Measurements from ENCODE around the gene EYS.

The EYS gene

DNA sequence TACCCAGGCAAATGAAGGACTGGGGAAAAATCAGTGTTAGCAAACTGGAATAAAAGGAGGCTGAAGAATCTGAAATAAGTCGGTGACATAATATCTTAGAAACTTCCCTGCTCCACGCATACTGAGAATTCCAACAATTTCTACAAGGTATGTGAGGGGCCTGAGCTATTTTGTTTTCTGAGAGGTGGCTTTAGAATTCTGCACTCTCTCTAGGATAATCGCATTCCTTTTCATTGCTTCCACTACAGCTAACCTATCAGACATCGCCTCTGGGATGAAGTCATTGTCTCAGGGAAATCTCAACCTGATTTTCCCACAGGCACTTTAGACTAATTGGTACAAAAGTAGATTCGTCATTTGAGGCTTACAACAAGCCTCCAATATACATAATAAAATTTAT is 1330.6 kb downstream of the EYS start:
- Histone ChIP-seq H3K36me3 (ENCODE audit: control insufficient read depth, insufficient read depth, low read length) (no peaks in the 10 kb centered on the region), H3K9ac (ENCODE audit: low read length) (no peak overlapping the region), H3K27me3 (ENCODE audit: control insufficient read depth, insufficient read depth, low read length) (no peaks in the 10 kb centered on the region), H3K27ac (ENCODE audit: low read depth, low read length) (no peak overlapping the region), H3K9me3 (ENCODE audit: control insufficient read depth, insufficient read depth, low read depth, low read length) (no peaks in the 10 kb centered on the region), H3K4me3 (ENCODE audit: low read depth, low read length) (no peak overlapping the region), H3K4me1 (ENCODE audit: control insufficient read depth, insufficient read depth, low read length) (no peaks in the 10 kb centered on the region)

DNA sequence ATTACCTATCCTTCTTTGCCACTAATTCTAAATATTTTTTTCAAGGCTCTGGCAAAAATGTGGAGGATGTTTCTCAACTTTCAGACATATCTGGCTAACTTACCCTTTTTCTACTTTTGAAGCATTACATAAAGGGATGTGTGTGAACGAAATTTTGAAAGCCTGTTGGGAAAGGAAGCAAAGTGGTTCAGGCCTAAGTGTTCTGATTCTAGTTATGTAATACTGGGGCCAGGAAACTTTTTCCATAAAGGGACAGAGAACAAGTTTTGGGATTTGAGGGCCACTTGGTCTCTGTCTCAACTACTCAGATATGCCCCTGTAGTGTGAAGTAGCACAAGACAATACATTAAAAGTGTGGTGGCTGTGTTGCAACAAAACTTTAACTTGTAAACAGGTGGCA is 1349.6 kb downstream of the EYS start:
- Histone ChIP-seq H3K27me3 (ENCODE audit: control insufficient read depth, insufficient read depth, low read length) (no peaks in the 10 kb centered on the region), H3K9me3 (ENCODE audit: control insufficient read depth, insufficient read depth, low read depth, low read length) (no peaks in the 10 kb centered on the region), H3K4me3 (ENCODE audit: low read depth, low read length) (no peak overlapping the region), H3K4me1 (ENCODE audit: control insufficient read depth, insufficient read depth, low read length) (no peaks in the 10 kb centered on the region), H3K9ac (ENCODE audit: low read length) (no peak overlapping the region), H3K36me3 (ENCODE audit: control insufficient read depth, insufficient read depth, low read length) (no peaks in the 10 kb centered on the region), H3K27ac (ENCODE audit: low read depth, low read length) (no peak overlapping the region)

DNA sequence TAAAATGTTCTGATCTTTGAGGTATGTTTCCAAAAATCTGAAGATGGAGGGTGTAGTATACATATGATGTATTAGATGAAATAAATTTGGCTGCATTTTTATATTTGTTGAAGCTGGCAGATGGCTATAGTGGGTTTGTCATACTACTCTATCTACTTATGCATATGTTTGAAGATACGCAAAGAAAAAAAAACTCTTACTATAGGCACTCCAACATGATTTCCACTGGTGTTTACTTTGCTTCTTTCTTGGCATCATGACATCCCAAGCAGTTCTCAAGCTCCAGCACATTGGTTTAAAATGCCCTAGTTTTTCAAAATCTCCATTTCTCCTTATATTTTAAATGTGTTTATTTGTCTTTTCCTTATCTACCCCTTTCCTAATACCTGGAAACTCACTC is 1359.6 kb downstream of the EYS start:
- no peaks in the 10 kb centered on the region for H3K36me3 ChIP-seq (ENCODE audit: control insufficient read depth, insufficient read depth, low read length)
- no peak overlapping the region for H3K9ac ChIP-seq (ENCODE audit: low read length)
- no peaks in the 10 kb centered on the region for H3K4me1 ChIP-seq (ENCODE audit: control insufficient read depth, insufficient read depth, low read length)
- no peaks in the 10 kb centered on the region for H3K27me3 ChIP-seq (ENCODE audit: control insufficient read depth, insufficient read depth, low read length)
- H3K27ac ChIP-seq (ENCODE audit: low read depth, low read length), result no peak overlapping the region
- no peak overlapping the region for H3K4me3 ChIP-seq (ENCODE audit: low read depth, low read length)
- no peaks in the 10 kb centered on the region for H3K9me3 ChIP-seq (ENCODE audit: control insufficient read depth, insufficient read depth, low read depth, low read length)

DNA sequence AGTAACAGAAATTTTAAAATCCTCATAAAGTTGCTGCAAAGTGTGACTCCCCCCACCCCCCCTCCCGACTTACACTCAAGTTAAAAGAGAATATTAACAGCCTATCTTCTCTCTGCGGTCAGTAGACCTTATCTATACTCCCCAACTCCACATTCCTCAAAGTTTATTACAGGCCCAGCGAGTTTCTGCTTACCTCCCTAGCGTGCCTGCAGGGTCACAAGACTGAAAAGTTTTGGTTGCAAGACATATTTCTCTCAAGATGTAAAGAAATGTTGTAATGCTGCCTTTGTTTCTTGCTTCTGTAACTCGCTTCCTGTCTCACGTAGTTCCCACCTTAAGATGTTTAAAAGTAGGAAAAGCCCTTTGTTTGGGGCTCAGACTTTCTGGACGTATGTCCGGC is 1371.8 kb downstream of the EYS start:
- Histone ChIP-seq H3K4me3 (ENCODE audit: low read depth, low read length) (no peak overlapping the region), H3K27me3 (ENCODE audit: control insufficient read depth, insufficient read depth, low read length) (no peaks in the 10 kb centered on the region), H3K9ac (ENCODE audit: low read length) (no peak overlapping the region), H3K9me3 (ENCODE audit: control insufficient read depth, insufficient read depth, low read depth, low read length) (no peaks in the 10 kb centered on the region), H3K36me3 (ENCODE audit: control insufficient read depth, insufficient read depth, low read length) (no peaks in the 10 kb centered on the region), H3K27ac (ENCODE audit: low read depth, low read length) (no peak overlapping the region), H3K4me1 (ENCODE audit: control insufficient read depth, insufficient read depth, low read length) (peaks cover 4% of the 10 kb centered on the region; the same call in 1 of the 2 replicates)

DNA sequence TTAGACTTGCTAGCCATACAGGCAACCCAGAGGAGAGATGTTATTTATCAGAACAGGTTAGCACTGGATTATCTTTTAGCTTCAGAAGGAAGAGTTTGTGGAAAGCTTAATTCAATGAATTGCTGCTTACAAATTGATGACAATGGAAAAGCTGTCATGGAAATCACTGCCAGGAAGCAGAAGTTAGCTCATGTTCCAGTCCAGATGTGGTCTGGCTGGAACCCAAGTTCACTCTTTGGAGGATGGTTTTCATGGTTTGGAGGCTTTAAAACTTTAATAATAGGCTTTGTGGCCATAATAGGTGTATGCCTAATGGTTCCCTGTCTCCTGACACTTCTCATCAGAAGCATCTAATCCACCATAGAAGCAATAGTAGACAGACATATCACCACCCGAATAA is 1372.4 kb downstream of the EYS start:
- Histone ChIP-seq H3K4me1 (ENCODE audit: control insufficient read depth, insufficient read depth, low read length) (peaks cover 4% of the 10 kb centered on the region; the same call in 1 of the 2 replicates), H3K27ac (ENCODE audit: low read depth, low read length) (no peak overlapping the region)

DNA sequence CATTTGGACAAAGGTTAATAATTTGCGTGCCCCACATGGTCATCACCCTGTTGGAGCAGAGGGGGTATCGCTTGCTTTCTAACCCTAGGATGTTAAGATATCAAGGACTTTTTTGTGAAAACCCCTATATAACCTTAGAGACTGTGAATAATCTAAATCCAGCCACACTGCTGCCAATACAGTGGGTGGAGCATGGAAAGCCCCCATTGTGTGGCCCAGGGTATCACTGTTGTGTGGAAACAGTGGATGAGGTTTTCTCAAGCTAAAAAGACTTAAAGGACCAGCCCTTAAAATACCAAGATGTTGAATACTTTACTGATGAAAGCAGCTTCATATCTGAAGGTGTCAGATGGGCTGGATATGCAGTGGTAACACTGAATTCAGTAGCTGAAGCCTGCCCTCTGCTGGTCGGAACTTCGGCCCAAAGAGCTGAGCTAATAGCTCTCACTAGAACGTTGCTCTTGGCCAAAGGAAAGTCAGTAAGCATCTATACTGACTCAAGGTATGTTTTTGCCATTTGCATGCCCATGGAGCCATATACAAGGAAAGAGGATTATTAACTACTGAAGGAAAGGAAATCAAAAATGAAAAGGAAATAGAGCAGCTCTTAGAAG is 1376.2 kb downstream of the EYS start:
- H3K4me1 ChIP-seq (ENCODE audit: control insufficient read depth, insufficient read depth, low read length), result 0 out of 2 replicates have a peak, but pooled peaks cover 2% of the 10 kb centered on the region
- no peak overlapping the region for H3K4me3 ChIP-seq (ENCODE audit: low read depth, low read length)
- no peaks in the 10 kb centered on the region for H3K27me3 ChIP-seq (ENCODE audit: control insufficient read depth, insufficient read depth, low read length)
- H3K9ac ChIP-seq (ENCODE audit: low read length), result no peak overlapping the region
- no peaks in the 10 kb centered on the region for H3K36me3 ChIP-seq (ENCODE audit: control insufficient read depth, insufficient read depth, low read length)
- H3K27ac ChIP-seq (ENCODE audit: low read depth, low read length), result no peak overlapping the region
- H3K9me3 ChIP-seq (ENCODE audit: control insufficient read depth, insufficient read depth, low read depth, low read length), result peaks cover 8% of the 10 kb centered on the region

More for the DNA sequence above, 1372.4 kb downstream of the EYS start:
- no peak overlapping the region for H3K9ac ChIP-seq (ENCODE audit: low read length)
- no peak overlapping the region for H3K4me3 ChIP-seq (ENCODE audit: low read depth, low read length)
- no peaks in the 10 kb centered on the region for H3K36me3 ChIP-seq (ENCODE audit: control insufficient read depth, insufficient read depth, low read length)
- H3K27me3 ChIP-seq (ENCODE audit: control insufficient read depth, insufficient read depth, low read length), result no peaks in the 10 kb centered on the region
- H3K9me3 ChIP-seq (ENCODE audit: control insufficient read depth, insufficient read depth, low read depth, low read length), result no peaks in the 10 kb centered on the region

DNA sequence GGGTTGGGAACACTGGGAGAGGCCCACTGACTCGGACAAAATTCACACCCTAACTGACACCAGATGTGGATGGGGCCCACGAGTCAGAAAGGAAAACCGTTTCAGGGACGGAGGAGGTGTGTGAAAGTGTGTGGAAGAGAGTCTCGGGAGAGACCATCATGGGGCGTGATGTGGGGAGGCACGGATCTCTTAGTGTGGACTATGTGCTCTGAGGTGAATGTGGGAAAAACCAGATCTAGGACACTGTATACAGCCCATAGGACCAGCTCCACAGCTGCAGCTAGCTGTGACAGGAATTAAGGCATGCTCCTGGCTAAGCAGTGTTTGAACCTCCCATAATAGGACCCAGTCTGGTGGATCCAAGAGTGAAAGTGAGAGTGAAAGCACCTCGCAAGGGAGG is 1380.1 kb downstream of the EYS start:
- Histone ChIP-seq H3K9me3 (ENCODE audit: control insufficient read depth, insufficient read depth, low read depth, low read length) (peaks cover 8% of the 10 kb centered on the region), H3K36me3 (ENCODE audit: control insufficient read depth, insufficient read depth, low read length) (no peaks in the 10 kb centered on the region), H3K9ac (ENCODE audit: low read length) (no peak overlapping the region), H3K27me3 (ENCODE audit: control insufficient read depth, insufficient read depth, low read length) (no peaks in the 10 kb centered on the region), H3K27ac (ENCODE audit: low read depth, low read length) (no peak overlapping the region), H3K4me1 (ENCODE audit: control insufficient read depth, insufficient read depth, low read length) (no peaks in the 10 kb centered on the region), H3K4me3 (ENCODE audit: low read depth, low read length) (no peak overlapping the region)

DNA sequence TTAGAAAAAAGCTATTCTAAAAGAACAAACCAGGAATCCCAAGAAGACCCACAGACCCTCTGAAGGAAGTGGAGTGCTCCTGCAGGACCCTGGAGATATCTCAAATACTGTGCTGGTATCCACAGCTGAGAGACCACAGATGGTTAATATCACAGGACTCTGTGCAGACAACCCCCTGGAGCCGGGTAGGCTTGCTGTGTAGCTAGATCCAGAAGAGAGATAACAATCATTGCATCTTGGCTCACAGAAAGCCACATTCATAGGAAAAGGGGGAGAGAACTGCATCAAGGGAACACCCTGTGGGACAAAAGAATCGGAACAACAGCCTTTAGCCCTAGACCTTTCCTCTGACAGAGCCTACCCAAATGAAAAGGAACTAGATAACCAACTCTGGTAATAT is 1381.9 kb downstream of the EYS start:
- Histone ChIP-seq H3K9ac (ENCODE audit: low read length) (no peak overlapping the region), H3K4me3 (ENCODE audit: low read depth, low read length) (no peak overlapping the region), H3K4me1 (ENCODE audit: control insufficient read depth, insufficient read depth, low read length) (no peaks in the 10 kb centered on the region), H3K9me3 (ENCODE audit: control insufficient read depth, insufficient read depth, low read depth, low read length) (peaks cover 8% of the 10 kb centered on the region), H3K36me3 (ENCODE audit: control insufficient read depth, insufficient read depth, low read length) (no peaks in the 10 kb centered on the region), H3K27ac (ENCODE audit: low read depth, low read length) (no peak overlapping the region), H3K27me3 (ENCODE audit: control insufficient read depth, insufficient read depth, low read length) (no peaks in the 10 kb centered on the region)

DNA sequence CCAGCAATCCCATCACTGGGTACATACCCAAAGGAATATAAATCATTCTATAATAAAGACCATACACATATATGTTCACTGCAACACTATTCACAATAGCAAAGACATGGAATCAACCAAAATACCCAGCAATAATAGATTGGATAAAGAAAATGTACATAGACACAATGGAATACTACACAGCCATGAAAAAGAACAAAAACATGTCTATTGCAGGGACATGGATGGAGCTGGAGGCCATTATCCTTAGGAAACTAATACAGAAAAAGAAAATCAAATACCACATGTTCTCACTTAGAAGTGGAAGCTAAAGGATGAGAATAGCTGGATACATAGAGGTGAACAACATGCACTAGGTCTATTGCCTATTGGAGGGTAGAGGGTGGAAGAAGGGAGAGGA is 1396.8 kb downstream of the EYS start:
- H3K4me3 ChIP-seq (ENCODE audit: low read depth, low read length), result no peak overlapping the region
- 0 out of 2 replicates have a peak, but pooled peaks cover 3% of the 10 kb centered on the region for H3K4me1 ChIP-seq (ENCODE audit: control insufficient read depth, insufficient read depth, low read length)
- no peak overlapping the region for H3K27ac ChIP-seq (ENCODE audit: low read depth, low read length)
- no peaks in the 10 kb centered on the region for H3K27me3 ChIP-seq (ENCODE audit: control insufficient read depth, insufficient read depth, low read length)
- peaks cover 3% of the 10 kb centered on the region for H3K9me3 ChIP-seq (ENCODE audit: control insufficient read depth, insufficient read depth, low read depth, low read length)
- H3K36me3 ChIP-seq (ENCODE audit: control insufficient read depth, insufficient read depth, low read length), result no peaks in the 10 kb centered on the region
- no peak overlapping the region for H3K9ac ChIP-seq (ENCODE audit: low read length)

DNA sequence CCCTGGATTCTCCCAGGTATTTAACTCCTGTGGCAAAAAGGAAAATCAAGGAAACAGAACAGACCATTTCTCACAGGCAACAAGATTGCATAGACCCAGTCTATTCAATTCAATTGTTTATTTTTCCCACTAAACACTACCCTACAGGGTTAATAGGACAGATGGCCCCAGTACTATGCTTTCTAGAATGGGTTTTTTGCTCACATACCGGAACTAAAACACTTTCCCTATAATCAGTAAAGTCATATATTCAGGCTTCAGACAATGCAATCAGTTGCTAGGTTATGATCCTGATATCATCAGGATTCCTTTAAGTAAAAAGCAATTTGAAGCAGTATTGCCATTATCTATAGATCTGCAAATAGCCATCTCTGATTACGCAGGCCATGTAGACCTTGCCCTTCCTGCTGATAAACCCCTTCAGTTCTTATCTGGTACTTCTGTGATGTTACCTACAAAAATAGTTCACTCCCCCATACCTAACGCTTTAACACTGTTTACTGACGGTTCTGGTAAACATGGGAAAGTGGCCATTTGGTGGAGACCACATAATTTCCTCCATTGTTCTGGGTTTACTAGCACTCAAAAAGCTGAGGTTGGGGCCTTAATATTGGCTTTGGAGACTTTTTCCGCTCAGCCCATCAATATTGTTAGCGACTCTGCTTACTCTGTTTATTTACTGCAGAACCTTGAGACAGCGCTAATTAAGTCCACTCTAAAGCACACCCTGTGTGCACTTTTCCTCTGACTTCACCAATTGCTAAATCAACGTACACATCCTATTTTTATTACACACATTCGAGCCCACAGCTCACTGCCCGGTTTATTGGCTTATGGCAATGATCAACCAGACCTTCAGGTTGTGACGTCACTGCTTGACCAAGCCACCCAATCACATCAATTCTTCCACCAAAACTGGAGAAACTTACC is 1405.5 kb downstream of the EYS start:
- no peaks in the 10 kb centered on the region; the same call in 1 of the 2 replicates for H3K4me1 ChIP-seq (ENCODE audit: control insufficient read depth, insufficient read depth, low read length)

DNA sequence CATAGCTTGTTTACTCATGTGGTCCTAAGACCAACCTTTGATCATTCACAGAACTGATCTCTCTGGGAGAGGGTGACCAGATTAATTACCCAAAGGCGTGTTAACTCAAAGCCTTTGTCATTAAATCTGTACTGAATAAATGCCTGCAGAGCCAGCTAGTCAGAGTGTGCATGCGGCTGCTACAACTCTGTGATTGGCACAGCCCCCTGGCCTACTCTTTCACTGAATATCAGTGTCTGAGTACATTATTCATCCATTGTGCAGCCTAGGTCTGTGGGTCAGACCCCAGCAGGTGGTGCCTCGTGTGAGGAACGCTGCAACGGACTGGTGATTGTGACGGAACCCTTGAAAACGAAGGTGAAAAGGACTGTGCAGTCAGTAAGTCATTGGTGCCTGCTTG is 1407.8 kb downstream of the EYS start:
- H3K4me1 ChIP-seq (ENCODE audit: control insufficient read depth, insufficient read depth, low read length), result no peaks in the 10 kb centered on the region; the same call in 1 of the 2 replicates
- H3K36me3 ChIP-seq (ENCODE audit: control insufficient read depth, insufficient read depth, low read length), result no peaks in the 10 kb centered on the region
- H3K9me3 ChIP-seq (ENCODE audit: control insufficient read depth, insufficient read depth, low read depth, low read length), result peaks cover 5% of the 10 kb centered on the region; the same call in 1 of the 2 replicates

More for the DNA sequence above, 1405.5 kb downstream of the EYS start:
- H3K9me3 ChIP-seq (ENCODE audit: control insufficient read depth, insufficient read depth, low read depth, low read length), result peaks cover 5% of the 10 kb centered on the region; the same call in 1 of the 2 replicates
- no peak overlapping the region for H3K9ac ChIP-seq (ENCODE audit: low read length)
- no peak overlapping the region for H3K27ac ChIP-seq (ENCODE audit: low read depth, low read length)
- no peak overlapping the region for H3K4me3 ChIP-seq (ENCODE audit: low read depth, low read length)
- H3K27me3 ChIP-seq (ENCODE audit: control insufficient read depth, insufficient read depth, low read length), result no peaks in the 10 kb centered on the region
- H3K36me3 ChIP-seq (ENCODE audit: control insufficient read depth, insufficient read depth, low read length), result no peaks in the 10 kb centered on the region

More for the DNA sequence above, 1407.8 kb downstream of the EYS start:
- Histone ChIP-seq H3K4me3 (ENCODE audit: low read depth, low read length) (no peak overlapping the region), H3K27me3 (ENCODE audit: control insufficient read depth, insufficient read depth, low read length) (no peaks in the 10 kb centered on the region), H3K9ac (ENCODE audit: low read length) (no peak overlapping the region), H3K27ac (ENCODE audit: low read depth, low read length) (no peak overlapping the region)
